ENCODE data around the gene ACOT7. TPM values are rescaled to one million over a fixed set of nuclear protein-coding genes. Genes with fewer than 3 reads are reported as not detected.

Gene ACOT7
- total RNA-seq, 1 donor from 2014 or later, result 38.8 TPM

- TF ChIP-seq CTCF (IDR thresholded peaks at IDR 0.05) (no peak), POLR2A (IDR thresholded peaks at IDR 0.05) (no peak), POLR2AphosphoS5 (IDR thresholded peaks at IDR 0.05; ENCODE audit: insufficient read depth in 1 of 2, low read depth in 1 of 2) (no peak)
- H3K9me3 ChIP-seq, result no peaks in the 10 kb centered on the region
- no peak overlapping the region for H3K4me3 ChIP-seq
- DNase-seq (ENCODE audit: extremely low spot score in 2 of 2), result no peak
- peaks cover 33% of the 10 kb centered on the region for H3K4me1 ChIP-seq
- intact Hi-C loops (cut with DNase I), result no loop called here
- H3K27ac ChIP-seq, result no peak overlapping the region
- H3K27me3 ChIP-seq, result no peaks in the 10 kb centered on the region
- H3K36me3 ChIP-seq, result peaks cover 0 to 12% of the 10 kb centered on the region in 2 donors
Measured at GRCh38 chr1:6257541-6258069, 136.0 kb downstream of the ACOT7 start.

- no peak for DNase-seq (ENCODE audit: extremely low spot score in 2 of 2)
- Histone ChIP-seq H3K4me3 (no peak overlapping the region), H3K9me3 (no peaks in the 10 kb centered on the region), H3K27ac (no peak overlapping the region), H3K36me3 (peaks cover 0 to 12% of the 10 kb centered on the region in 2 donors), H3K4me1 (peaks cover 25% of the 10 kb centered on the region), H3K27me3 (no peaks in the 10 kb centered on the region)
- no peak for TF ChIP-seq CTCF (IDR thresholded peaks at IDR 0.05)
- TF ChIP-seq POLR2AphosphoS5 (IDR thresholded peaks at IDR 0.05; ENCODE audit: insufficient read depth in 1 of 2, low read depth in 1 of 2), result no peak
- TF ChIP-seq POLR2A (IDR thresholded peaks at IDR 0.05), result no peak
- intact Hi-C loops (cut with DNase I), result no loop called here
Measured at GRCh38 chr1:6256645-6257044, 136.9 kb downstream of the ACOT7 start.

- H3K27ac ChIP-seq, result no peak overlapping the region
- intact Hi-C loops (cut with DNase I), result no loop called here
- DNase-seq (ENCODE audit: extremely low spot score in 2 of 2), result no peak
- no peak overlapping the region for H3K4me3 ChIP-seq
- no peak for TF ChIP-seq CTCF (IDR thresholded peaks at IDR 0.05)
- no peak for TF ChIP-seq POLR2A (IDR thresholded peaks at IDR 0.05)
- TF ChIP-seq POLR2AphosphoS5 (IDR thresholded peaks at IDR 0.05; ENCODE audit: insufficient read depth in 1 of 2, low read depth in 1 of 2), result no peak
- peaks cover 14% of the 10 kb centered on the region for H3K4me1 ChIP-seq
- no peaks in the 10 kb centered on the region for H3K9me3 ChIP-seq
- H3K36me3 ChIP-seq, result peaks cover 0 to 12% of the 10 kb centered on the region in 2 donors
- no peaks in the 10 kb centered on the region for H3K27me3 ChIP-seq
Measured at GRCh38 chr1:6254691-6255090, 138.9 kb downstream of the ACOT7 start.

GRCh38 chr1:6253380-6253779 lies 140.2 kb downstream of the ACOT7 start:
- Histone ChIP-seq H3K4me3 (no peak overlapping the region), H3K36me3 (peaks cover 0 to 12% of the 10 kb centered on the region in 2 donors), H3K4me1 (peaks cover 1% of the 10 kb centered on the region), H3K9me3 (no peaks in the 10 kb centered on the region), H3K27me3 (no peaks in the 10 kb centered on the region), H3K27ac (no peak overlapping the region)
- intact Hi-C loops (cut with DNase I), result no loop called here
- no peak for TF ChIP-seq POLR2AphosphoS5 (IDR thresholded peaks at IDR 0.05; ENCODE audit: insufficient read depth in 1 of 2, low read depth in 1 of 2)
- no peak for DNase-seq (ENCODE audit: extremely low spot score in 2 of 2)

- intact Hi-C loops (cut with DNase I), result no loop called here
- H3K4me3 ChIP-seq, result no peak overlapping the region
- peaks cover 0 to 12% of the 10 kb centered on the region in 2 donors for H3K36me3 ChIP-seq
Measured at GRCh38 chr1:6252374-6252710, 141.2 kb downstream of the ACOT7 start.

More at GRCh38 chr1:6252374-6252710, 141.2 kb downstream of the ACOT7 start:
- H3K9me3 ChIP-seq, result no peaks in the 10 kb centered on the region
- no peak for TF ChIP-seq POLR2AphosphoS5 (IDR thresholded peaks at IDR 0.05; ENCODE audit: insufficient read depth in 1 of 2, low read depth in 1 of 2)
- no peak for TF ChIP-seq POLR2A (IDR thresholded peaks at IDR 0.05)
- TF ChIP-seq CTCF (IDR thresholded peaks at IDR 0.05), result no peak
- H3K27me3 ChIP-seq, result no peaks in the 10 kb centered on the region
- no peaks in the 10 kb centered on the region for H3K4me1 ChIP-seq
- H3K27ac ChIP-seq, result no peak overlapping the region
- DNase-seq (ENCODE audit: extremely low spot score in 2 of 2), result no peak
